Gastrocnemius medialis (tissue), 4 donors: ENCODE measurements around the gene KLHL26. TPM values are rescaled to one million over a fixed set of nuclear protein-coding genes. Genes with fewer than 3 reads are reported as not detected.

Source experiments
- ATAC-seq, 2 donors: fragments of 150-250 bp; one replicate each; pipeline ENCODE4 v1.9.1; 2016
- DNase-seq, 2 donors: peaks; one replicate each; pipeline ENCODE4 v3.0.0-alpha.2; 2019
- H3K27ac ChIP-seq, 4 donors: fragments of 200-600 bp; sonication (generic); 1 replicate in 1 of 4; 2 replicates in 3 of 4; pipeline ENCODE4 v1.5.1; 2016 to 2018; ENCODE audit warnings: mild to moderate bottlenecking in 2 of 4, moderate library complexity in 1 of 4
- H3K27me3 ChIP-seq, 3 donors: fragments of 200-600 bp; sonication (generic) in 2 of 3; 1 replicate in 1 of 3; 2 replicates in 2 of 3; pipeline versions ENCODE4 v1.5.1 to v1.6.0; 2016 to 2019; ENCODE audit warnings: mild to moderate bottlenecking in 1 of 3, moderate library complexity in 1 of 3
- H3K36me3 ChIP-seq, 2 donors: fragments of 200-600 bp; sonication (generic) in 1 of 2; one replicate each; pipeline ENCODE4 v1.5.1; 2017 to 2018
- H3K4me1 ChIP-seq, 2 donors: fragments of 200-600 bp; sonication (generic) in 1 of 2; one replicate each; pipeline ENCODE4 v1.5.1; 2016 to 2017; ENCODE audit warnings: mild to moderate bottlenecking in 2 of 2
- H3K4me3 ChIP-seq, 4 donors: fragments of 200-600 bp; sonication (generic) in 3 of 4; 1 replicate in 1 of 4; 2 replicates in 3 of 4; pipeline ENCODE4 v1.5.1; 2016 to 2019; ENCODE audit warnings: mild to moderate bottlenecking in 2 of 4
- H3K9me3 ChIP-seq, 3 donors: fragments of 200-600 bp; sonication (generic) in 2 of 3; 1 replicate in 1 of 3; 2 replicates in 2 of 3; pipeline ENCODE4 v1.5.1; 2016 to 2019
- POLR2A ChIP-seq, 2 donors: fragments of 450-650 bp; IDR thresholded peaks; one replicate each; pipeline ENCODE4 v1.6.1; 2017; ENCODE audit warnings: antibody characterized with exemption in 2 of 2, mild to moderate bottlenecking in 2 of 2, moderate library complexity in 2 of 2
- in situ Hi-C, 4 donors: fragments of 200-750 bp; cut with MboI; loops; one replicate each; pipeline versions ENCODE4 v1.15.0 to v1.8.0; 2017; ENCODE audit warnings: low sequenced_read_pairs in 4 of 4
- intact Hi-C: fragments of 100-400 bp; cut with DNase I; formaldehyde crosslinking; loops from one replicate; pipeline ENCODE4 v1.15.1; 2023; ENCODE audit warnings: low total_unique reads
- total RNA-seq, 4 donors: library from RNA; depleted of rRNA; stranded (reverse); fragments of >200 nt; gene quantifications; one replicate each; pipeline versions ENCODE4 v1.1.0 to v1.2.3, GENCODE V29; 2016
- TF ChIP-seq, protein P1 (sequence below), 5 experiments: fragments of 450-650 bp in 3 of 5; fragments of 200-600 bp in 2 of 5; sonication (generic) in 2 of 5; IDR thresholded peaks in 4 of 5; conservative IDR thresholded peaks in 1 of 5; 1 replicate in 4 of 5; 2 replicates in 1 of 5; pipeline ENCODE4 v1.5.1; 2016 to 2019; ENCODE audit warnings: antibody characterized with exemption in 5 of 5, mild to moderate bottlenecking in 3 of 5, moderate library complexity in 3 of 5

The KLHL26 gene
- total RNA-seq, 4 donors from 2014 or later, result 5.2 to 12.0 (median 7.3) TPM

DNA sequence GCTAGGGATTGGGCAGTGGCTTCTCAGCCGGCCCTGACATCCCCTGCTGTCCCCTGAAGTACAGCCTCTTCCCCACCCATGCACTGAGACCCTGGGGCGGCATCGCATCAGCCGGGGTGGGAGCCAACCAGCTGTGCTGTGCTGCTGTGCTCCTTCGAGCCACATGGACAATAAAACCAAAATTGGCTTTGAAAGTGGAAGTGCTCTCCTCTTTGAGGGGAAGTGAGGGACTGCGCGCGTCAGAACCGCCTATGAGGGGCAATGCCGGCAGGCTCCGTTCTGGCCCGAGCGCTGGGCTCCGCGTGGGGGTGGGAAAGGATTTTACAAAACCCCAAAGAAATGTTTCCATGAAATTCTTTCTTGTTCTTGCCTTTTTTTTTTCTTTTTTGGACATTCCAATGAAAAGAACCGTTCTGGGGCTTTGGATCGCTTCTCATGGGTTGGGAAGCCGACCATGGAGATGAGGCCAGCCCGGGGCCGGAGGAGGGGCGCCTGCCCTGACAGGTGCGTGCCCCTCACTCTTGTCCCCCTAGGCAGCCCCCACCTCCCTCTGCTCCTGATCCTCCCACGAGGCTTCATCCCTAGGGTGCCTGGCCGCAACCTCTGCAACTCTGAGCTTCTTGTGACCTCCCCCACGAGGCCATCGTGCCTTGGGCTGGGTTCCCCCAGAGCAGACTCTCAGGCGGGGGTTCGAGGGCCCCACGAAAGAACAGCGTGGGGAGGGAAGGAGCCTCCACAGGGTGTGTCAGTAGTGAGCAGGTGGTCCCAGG is 22.6 kb downstream of the KLHL26 start:
- H3K36me3 ChIP-seq, result no peaks in the 10 kb centered on the region
- no peaks in the 10 kb centered on the region for H3K9me3 ChIP-seq
- peak in 1 of 2 donors; percentile 28 for TF ChIP-seq POLR2A (IDR thresholded peaks at IDR 0.05)
- TF ChIP-seq, protein P1, sequence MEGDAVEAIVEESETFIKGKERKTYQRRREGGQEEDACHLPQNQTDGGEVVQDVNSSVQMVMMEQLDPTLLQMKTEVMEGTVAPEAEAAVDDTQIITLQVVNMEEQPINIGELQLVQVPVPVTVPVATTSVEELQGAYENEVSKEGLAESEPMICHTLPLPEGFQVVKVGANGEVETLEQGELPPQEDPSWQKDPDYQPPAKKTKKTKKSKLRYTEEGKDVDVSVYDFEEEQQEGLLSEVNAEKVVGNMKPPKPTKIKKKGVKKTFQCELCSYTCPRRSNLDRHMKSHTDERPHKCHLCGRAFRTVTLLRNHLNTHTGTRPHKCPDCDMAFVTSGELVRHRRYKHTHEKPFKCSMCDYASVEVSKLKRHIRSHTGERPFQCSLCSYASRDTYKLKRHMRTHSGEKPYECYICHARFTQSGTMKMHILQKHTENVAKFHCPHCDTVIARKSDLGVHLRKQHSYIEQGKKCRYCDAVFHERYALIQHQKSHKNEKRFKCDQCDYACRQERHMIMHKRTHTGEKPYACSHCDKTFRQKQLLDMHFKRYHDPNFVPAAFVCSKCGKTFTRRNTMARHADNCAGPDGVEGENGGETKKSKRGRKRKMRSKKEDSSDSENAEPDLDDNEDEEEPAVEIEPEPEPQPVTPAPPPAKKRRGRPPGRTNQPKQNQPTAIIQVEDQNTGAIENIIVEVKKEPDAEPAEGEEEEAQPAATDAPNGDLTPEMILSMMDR (IDR thresholded peaks at IDR 0.05 in 4 of 5, conservative IDR thresholded peaks at IDR 0.05 in 1 of 5), result no peak
- H3K4me3 ChIP-seq, result peak overlapping the region in 3 of 4 donors; percentile 16 to 41 (median 22)
- H3K27ac ChIP-seq, result peak overlapping the region; percentile 71 to 86 (median 82)
- DNase-seq (no peak), ATAC-seq (peak in 1 of 2 donors; percentile 38)
- in situ Hi-C loops (no loop called here), intact Hi-C loops (no loop called here)
- peaks cover 50 to 63% of the 10 kb centered on the region in 2 donors for H3K4me1 ChIP-seq
- H3K27me3 ChIP-seq, result no peaks in the 10 kb centered on the region

DNA sequence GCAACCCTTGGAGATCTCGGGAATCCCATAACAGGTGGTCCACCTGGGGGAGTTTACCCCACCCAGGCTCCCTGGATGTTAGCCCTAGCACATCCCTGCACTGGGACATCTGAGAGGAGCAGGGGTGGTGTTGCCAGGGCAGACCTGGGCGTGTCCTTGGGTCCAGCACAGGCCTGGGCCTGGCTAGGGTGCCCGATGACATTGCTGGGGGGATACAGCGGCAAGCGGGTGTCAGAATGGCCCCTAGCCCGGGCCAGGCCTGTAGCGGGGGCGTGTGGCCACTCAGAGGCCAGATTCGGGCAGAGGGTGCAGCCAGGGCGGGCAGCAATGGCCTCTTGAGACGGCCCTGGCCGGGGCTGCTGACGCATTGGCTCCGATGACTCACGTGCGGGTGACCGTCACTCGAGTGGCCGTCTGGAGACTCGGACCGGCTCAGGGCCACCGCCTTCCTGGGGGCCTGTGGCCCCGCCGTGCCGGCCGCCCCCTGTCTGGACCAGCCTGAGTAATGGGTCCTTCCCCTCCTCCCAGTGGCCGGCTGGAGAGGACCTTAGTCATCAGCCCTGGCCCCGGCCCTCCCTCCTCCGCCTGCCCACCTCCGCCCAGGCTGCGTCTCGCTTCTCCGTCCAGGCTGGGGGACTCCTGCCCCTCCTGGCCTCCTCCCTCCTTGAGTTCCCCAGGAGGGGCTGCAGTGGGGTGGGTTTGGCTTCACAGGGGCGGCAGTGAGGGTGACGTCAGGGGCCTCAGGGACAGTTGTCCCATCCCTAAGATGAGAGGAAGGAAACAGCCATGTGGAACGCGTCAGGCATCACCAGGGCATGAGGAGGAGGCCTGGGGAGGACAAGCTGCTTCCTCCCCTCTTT is 23.5 kb downstream of the KLHL26 start:
- H3K36me3 ChIP-seq, result no peaks in the 10 kb centered on the region
- H3K4me1 ChIP-seq, result peaks cover 50 to 63% of the 10 kb centered on the region in 2 donors
- DNase-seq, result peak; percentile 77 to 81
- H3K27me3 ChIP-seq, result no peaks in the 10 kb centered on the region
- in situ Hi-C loops, result no loop called here
- H3K27ac ChIP-seq, result peak overlapping the region; percentile 71 to 86 (median 82)
- intact Hi-C loops, result no loop called here
- no peaks in the 10 kb centered on the region for H3K9me3 ChIP-seq
- ATAC-seq, result peak; percentile 75 to 78
- TF ChIP-seq, protein P1 (IDR thresholded peaks at IDR 0.05 in 4 of 5, conservative IDR thresholded peaks at IDR 0.05 in 1 of 5), result no peak
- peak in 1 of 2 donors; percentile 23 for TF ChIP-seq POLR2A (IDR thresholded peaks at IDR 0.05)
- peak overlapping the region in 3 of 4 donors; percentile 16 to 41 (median 22) for H3K4me3 ChIP-seq

DNA sequence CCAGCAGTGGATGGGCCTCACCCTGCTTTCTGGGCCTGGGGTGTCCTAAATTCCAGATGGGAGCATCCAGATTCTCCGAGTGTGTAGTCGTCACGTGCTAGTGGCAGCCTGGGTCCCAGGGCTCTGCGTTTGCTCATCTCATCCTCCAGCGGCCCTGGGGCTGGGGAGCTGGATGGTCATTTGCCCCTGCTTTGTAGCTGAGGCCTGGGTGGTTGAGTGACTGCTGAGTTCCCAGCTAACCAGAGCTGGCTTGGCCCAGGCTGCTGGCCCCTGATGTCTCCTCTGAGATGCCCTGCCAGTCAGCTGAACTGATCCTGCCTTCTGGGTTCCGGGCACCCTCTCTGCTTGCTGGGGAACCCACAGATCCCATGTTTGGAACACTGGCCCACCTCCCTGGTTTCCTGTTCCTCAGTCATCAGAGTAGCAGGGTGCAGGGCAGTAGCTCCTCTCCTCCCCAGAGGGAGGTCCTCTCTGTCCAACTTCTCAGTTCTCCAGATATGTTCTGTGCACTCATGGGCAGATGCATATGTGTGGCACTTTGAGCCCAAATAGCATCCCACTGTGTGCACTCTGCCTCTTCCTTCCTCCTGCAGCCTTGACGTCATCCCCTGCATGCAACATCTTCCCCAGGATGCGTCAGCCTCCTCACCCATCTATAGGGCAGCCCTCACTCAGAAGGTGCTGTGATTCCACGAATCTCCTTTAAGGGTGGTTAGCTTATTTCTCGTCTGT is 24.3 kb downstream of the KLHL26 start:
- in situ Hi-C loops, result no loop called here
- DNase-seq (no peak), ATAC-seq (no peak)
- TF ChIP-seq POLR2A (IDR thresholded peaks at IDR 0.05), result no peak
- TF ChIP-seq, protein P1 (IDR thresholded peaks at IDR 0.05 in 4 of 5, conservative IDR thresholded peaks at IDR 0.05 in 1 of 5), result no peak
- peaks cover 50 to 69% of the 10 kb centered on the region in 2 donors for H3K4me1 ChIP-seq
- intact Hi-C loops, result no loop called here
- peak overlapping the region in 1 of 4 donors; percentile 41 for H3K4me3 ChIP-seq
- no peaks in the 10 kb centered on the region for H3K27me3 ChIP-seq
- H3K27ac ChIP-seq, result peak overlapping the region; percentile 71 to 86 (median 82)
- H3K36me3 ChIP-seq, result no peaks in the 10 kb centered on the region
- no peaks in the 10 kb centered on the region for H3K9me3 ChIP-seq

DNA sequence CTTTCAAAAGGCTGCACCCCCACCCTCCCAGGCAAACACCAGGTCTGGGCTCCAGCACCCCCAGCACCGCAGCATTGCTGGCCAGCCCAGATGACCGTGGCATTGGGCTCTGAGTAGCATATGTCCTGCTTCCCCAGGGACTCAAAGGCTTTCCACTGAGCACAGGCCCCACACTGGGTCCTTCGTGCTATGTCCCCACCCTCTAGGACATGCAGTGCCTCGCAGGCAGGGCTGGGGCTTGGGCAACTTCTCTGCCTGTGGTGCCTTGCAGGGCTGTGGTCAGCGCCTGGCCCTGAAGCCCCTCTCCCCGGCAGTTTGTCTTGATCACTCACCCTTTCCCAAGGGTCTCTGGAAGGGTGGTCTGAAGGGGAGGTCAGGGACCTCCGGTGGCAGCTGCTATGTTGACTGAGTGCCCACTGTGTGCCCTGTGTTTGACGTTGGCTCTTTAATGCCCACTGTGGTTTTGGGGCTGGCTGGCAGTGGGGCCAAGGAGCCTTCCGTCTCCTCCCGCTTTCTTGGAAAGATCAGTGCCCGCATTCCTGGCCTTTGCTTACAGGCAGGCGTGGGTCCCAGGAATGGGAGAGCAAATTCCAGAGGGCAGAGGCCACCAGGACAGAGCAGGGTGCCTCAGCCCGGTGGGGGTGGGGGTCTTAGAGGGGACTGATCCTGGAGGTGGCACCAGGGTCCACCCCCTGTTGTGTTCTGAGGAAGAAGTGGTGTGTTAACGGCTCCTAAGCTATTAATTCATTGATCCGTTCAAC is 26.3 kb downstream of the KLHL26 start:
- Histone ChIP-seq H3K27ac (no peak overlapping the region), H3K36me3 (peaks cover 0 to 3% of the 10 kb centered on the region in 2 donors), H3K4me1 (peaks cover 40 to 58% of the 10 kb centered on the region in 2 donors), H3K4me3 (no peak overlapping the region), H3K9me3 (no peaks in the 10 kb centered on the region), H3K27me3 (no peaks in the 10 kb centered on the region)
- DNase-seq (no peak), ATAC-seq (no peak)
- in situ Hi-C loops, result no loop called here
- TF ChIP-seq, protein P1 (IDR thresholded peaks at IDR 0.05 in 4 of 5, conservative IDR thresholded peaks at IDR 0.05 in 1 of 5), result no peak
- TF ChIP-seq POLR2A (IDR thresholded peaks at IDR 0.05), result no peak
- intact Hi-C loops, result no loop called here
